ENCODE results near the gene IFNW1. TPM values are rescaled to one million over a fixed set of nuclear protein-coding genes. Genes with fewer than 3 reads are reported as not detected.
"Not testable (repeated sequence)": the region's sequence is repeated elsewhere in the genome, so short reads cannot be mapped to it uniquely, and the experiment has no call there.

IFNW1 gene
- total and polyA plus RNA-seq, 8 donors = not detected

DNA sequence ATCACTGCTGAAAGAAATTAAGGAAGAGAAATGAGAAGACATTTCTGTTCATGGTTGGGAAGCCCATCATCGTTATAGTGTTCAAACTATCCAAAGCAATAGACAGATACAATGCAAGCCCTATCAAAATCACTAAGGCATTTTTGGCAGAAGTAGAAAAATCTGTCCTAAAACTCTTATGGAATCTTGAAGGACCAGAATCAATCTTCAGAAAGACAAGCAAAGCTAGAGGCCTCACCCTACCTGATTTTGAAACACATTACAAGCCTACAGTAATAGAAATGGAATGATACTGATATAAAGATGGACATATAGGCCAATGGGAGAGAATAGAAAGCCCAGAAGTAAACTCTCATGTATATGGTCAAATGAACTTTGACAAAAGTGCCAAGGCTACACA, 29.7 kb upstream of the IFNW1 start:
- no peak for FAIRE-seq
- H3K9me3 ChIP-seq = no peaks in the 10 kb centered on the region

DNA sequence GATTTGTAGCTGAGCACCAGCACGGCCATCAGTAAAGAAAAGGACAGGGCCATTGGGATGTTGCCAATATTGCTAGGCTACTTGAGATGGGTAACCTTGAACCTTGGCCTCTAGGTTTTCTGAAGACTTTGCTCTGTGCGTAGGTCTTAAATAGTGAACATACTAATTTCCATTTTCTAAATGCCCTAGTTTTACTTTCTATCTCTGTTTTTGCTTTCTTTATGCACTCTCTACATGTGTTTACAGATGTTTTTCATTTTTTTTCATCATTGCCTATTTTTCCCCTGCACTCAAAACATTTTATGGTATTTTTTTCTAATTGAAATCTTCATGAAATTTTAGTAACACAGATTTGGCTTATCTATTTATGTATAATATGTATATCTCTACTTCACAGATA, 24.9 kb upstream of the IFNW1 start, which contains the start of gene IFNA21:
IFNA21 (minus strand) TSS at position 101 of the 400 bp plus-strand sequence; CDS start at position 53, 48 bp downstream.
- DNase-seq; H3K27me3 ChIP-seq; H3K4me1 ChIP-seq; H3K4me3 ChIP-seq; H3K36me3 ChIP-seq; ATAC-seq; FAIRE-seq; H3K9me3 ChIP-seq; intact Hi-C loops (cut with DNase I); H3K27ac ChIP-seq: not testable (repeated sequence)
- WGBS, 2 donors = 62 to 68% methylated on average over 2 of the region's 2 CpGs

More for the DNA sequence above, 29.7 kb upstream of the IFNW1 start:
- TF ChIP-seq, protein P1, sequence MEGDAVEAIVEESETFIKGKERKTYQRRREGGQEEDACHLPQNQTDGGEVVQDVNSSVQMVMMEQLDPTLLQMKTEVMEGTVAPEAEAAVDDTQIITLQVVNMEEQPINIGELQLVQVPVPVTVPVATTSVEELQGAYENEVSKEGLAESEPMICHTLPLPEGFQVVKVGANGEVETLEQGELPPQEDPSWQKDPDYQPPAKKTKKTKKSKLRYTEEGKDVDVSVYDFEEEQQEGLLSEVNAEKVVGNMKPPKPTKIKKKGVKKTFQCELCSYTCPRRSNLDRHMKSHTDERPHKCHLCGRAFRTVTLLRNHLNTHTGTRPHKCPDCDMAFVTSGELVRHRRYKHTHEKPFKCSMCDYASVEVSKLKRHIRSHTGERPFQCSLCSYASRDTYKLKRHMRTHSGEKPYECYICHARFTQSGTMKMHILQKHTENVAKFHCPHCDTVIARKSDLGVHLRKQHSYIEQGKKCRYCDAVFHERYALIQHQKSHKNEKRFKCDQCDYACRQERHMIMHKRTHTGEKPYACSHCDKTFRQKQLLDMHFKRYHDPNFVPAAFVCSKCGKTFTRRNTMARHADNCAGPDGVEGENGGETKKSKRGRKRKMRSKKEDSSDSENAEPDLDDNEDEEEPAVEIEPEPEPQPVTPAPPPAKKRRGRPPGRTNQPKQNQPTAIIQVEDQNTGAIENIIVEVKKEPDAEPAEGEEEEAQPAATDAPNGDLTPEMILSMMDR (IDR thresholded peaks at IDR 0.05) = no peak
- Histone ChIP-seq H3K27me3 (no peaks in the 10 kb centered on the region), H3K36me3 (no peaks in the 10 kb centered on the region), H3K4me3 (no peak overlapping the region), H3K27ac (no peak overlapping the region), H3K4me1 (no peaks in the 10 kb centered on the region)
- DNase-seq (no peak), ATAC-seq (no peak)
- 39 to 53% methylated on average over 1 of the region's 1 CpG for WGBS, 2 donors
- intact Hi-C loops (cut with DNase I) = no loop called here

DNA sequence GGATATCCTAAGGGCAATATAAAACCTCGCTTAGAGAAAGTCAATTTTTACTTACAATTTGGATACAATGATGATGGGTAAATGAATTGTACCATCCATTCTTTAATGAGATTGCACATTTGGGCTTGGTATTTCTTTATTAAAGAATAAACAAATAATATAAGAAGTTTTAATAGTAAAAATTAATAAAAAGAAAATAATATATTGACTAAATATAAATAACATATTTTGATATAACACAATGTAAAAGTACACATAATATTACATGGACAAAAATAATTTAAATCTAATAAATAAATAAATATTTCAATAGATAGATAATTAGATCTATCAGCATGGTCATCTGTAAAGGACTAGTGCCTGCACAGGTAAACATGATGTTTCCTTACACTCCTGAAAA, 23.9 kb upstream of the IFNW1 start:
- Histone ChIP-seq H3K9me3 (no peaks in the 10 kb centered on the region), H3K4me1 (no peaks in the 10 kb centered on the region), H3K27me3 (no peaks in the 10 kb centered on the region), H3K27ac (no peak overlapping the region), H3K4me3 (no peak overlapping the region), H3K36me3 (no peaks in the 10 kb centered on the region)
- ATAC-seq (no peak), DNase-seq (no peak), FAIRE-seq (no peak)
- 75 to 81% methylated on average over 1 of the region's 1 CpG for WGBS, 2 donors
- TF ChIP-seq, protein P1 (IDR thresholded peaks at IDR 0.05) = no peak
- intact Hi-C loops (cut with DNase I) = no loop called here

DNA sequence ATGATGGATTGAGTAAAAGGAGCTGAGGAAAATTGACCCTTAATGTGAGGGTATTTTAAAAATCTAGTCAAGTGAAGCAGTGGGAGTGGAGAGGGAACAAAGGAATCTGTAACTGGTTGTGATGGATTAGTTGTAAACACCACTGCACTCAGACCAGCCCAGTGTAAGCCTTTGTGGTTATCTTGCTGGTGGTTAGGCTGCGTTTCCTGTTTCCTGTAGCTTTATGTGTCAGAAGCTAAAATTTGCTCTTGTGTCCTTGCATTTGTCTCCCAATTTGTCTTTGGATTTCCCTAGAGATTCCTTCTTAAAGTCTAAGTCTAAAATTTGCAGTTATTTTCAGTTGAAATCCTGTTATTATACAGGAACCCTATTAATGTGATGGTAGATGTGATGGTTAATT, 18.5 kb upstream of the IFNW1 start:
- ATAC-seq (no peak), FAIRE-seq (no peak), DNase-seq (no peak)
- TF ChIP-seq, protein P1 (IDR thresholded peaks at IDR 0.05) = no peak
- WGBS, 2 donors = 4 to 6% methylated on average over 1 of the region's 1 CpG
- Histone ChIP-seq H3K27ac (no peak overlapping the region), H3K4me3 (no peak overlapping the region), H3K9me3 (no peaks in the 10 kb centered on the region), H3K36me3 (no peaks in the 10 kb centered on the region), H3K4me1 (no peaks in the 10 kb centered on the region), H3K27me3 (no peaks in the 10 kb centered on the region)
- intact Hi-C loops (cut with DNase I) = no loop called here

DNA sequence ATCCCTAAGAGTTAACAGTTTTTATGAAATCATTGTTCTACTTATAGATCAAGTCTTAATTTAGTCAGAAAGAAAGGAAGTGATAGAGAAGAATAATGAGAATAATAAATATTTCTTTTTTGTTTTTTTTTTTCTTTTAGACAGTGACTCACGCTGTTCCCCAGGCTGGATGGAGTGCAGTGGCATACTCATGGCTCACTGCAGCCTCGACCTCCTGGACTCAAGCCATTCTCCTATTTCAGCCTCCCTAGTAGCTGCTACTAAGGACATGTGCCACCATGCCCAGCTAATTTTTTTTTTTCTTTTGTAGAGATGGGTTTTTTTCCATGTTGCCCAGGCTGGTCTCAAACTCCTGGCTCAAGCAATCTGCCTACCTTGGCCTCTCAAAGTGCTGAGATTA, 13.9 kb upstream of the IFNW1 start:
- H3K27me3 ChIP-seq = no peaks in the 10 kb centered on the region
- TF ChIP-seq, protein P1 (IDR thresholded peaks at IDR 0.05) = no peak
- no peaks in the 10 kb centered on the region for H3K9me3 ChIP-seq
- intact Hi-C loops (cut with DNase I) = no loop called here
- DNase-seq = no peak
- H3K27ac ChIP-seq = no peak overlapping the region
- FAIRE-seq = no peak
- H3K4me3 ChIP-seq = no peak overlapping the region
- no peaks in the 10 kb centered on the region for H3K4me1 ChIP-seq
- ATAC-seq = no peak
- 60 to 71% methylated on average over 2 of the region's 2 CpGs for WGBS, 2 donors
- no peaks in the 10 kb centered on the region for H3K36me3 ChIP-seq

Data from pancreas (tissue), 10 donors.